WTC11 (cell line): ENCODE results near the gene KLHL9.

Experiments
- ATF3 ChIP-seq: sonication (generic); formaldehyde crosslinking; conservative IDR thresholded peaks from 2 replicates; pipeline ENCODE4 v1.8.1; 2022; ENCODE audit warnings: mild to moderate bottlenecking, missing genetic modification reagents
- E2F5 ChIP-seq: sonication (generic); formaldehyde crosslinking; IDR thresholded peaks from 2 replicates; pipeline ENCODE4 v1.8.1; 2022; ENCODE audit warnings: mild to moderate bottlenecking, moderate library complexity, missing genetic modification reagents
- ESRRA ChIP-seq: sonication (generic); formaldehyde crosslinking; IDR thresholded peaks from 2 replicates; pipeline ENCODE4 v1.8.1; 2022; ENCODE audit warnings: mild to moderate bottlenecking, missing genetic modification reagents, borderline replicate concordance
- FOXJ3 ChIP-seq: sonication (generic); formaldehyde crosslinking; IDR thresholded peaks from 2 replicates; pipeline ENCODE4 v1.9.0; 2021; ENCODE audit warnings: missing genetic modification reagents, mild to moderate bottlenecking, borderline replicate concordance
- NR2C2 ChIP-seq: sonication (generic); formaldehyde crosslinking; IDR thresholded peaks from 2 replicates; pipeline ENCODE4 v1.8.0; 2022; ENCODE audit warnings: mild to moderate bottlenecking, missing genetic modification reagents
- ZNF138 ChIP-seq: sonication (generic); formaldehyde crosslinking; conservative IDR thresholded peaks from 2 replicates; pipeline ENCODE4 v1.8.1; 2022; ENCODE audit warnings: mild to moderate bottlenecking, moderate library complexity, missing genetic modification reagents
- ZNF263 ChIP-seq: sonication (generic); formaldehyde crosslinking; IDR thresholded peaks from 2 replicates; pipeline ENCODE4 v1.8.1; 2022; ENCODE audit warnings: low read depth, mild to moderate bottlenecking, moderate library complexity, missing genetic modification reagents
- ZNF671 ChIP-seq: fragments of 250-450 bp; sonication (Bioruptor Pico); IDR thresholded peaks from 2 replicates; pipeline ENCODE4 v1.8.0; 2021; ENCODE audit warnings: mild to moderate bottlenecking
- TF ChIP-seq, protein P1 (sequence below): fragments of 200-600 bp; IDR thresholded peaks from 2 replicates; pipeline ENCODE4 v1.8.0; 2022; ENCODE audit warnings: antibody characterized with exemption
- TF ChIP-seq, protein P2 (sequence below): sonication (generic); formaldehyde crosslinking; IDR thresholded peaks from 2 replicates; pipeline ENCODE4 v1.8.0; 2022; ENCODE audit warnings: mild to moderate bottlenecking, missing genetic modification reagents

DNA sequence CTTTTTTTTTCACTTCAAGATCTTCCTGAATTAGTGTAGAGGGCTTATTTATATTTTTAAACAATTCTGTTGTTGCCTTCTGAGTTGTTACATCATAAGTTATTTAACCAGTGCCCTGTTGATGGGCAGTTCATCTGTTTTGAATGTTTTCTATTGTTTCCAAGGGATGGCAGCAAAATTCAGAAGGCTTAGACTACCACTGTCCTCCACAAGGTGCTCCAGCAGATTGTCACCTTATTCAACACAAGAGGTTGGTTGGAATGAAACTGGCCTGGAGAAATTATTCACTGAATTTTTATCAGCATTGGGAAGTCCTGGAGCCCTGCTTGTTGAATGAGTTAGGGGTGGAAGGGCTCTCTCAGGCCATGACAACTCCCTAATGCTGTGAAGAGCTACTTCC is 1.3 kb upstream of the KLHL9 start:
- TF ChIP-seq, protein P1, sequence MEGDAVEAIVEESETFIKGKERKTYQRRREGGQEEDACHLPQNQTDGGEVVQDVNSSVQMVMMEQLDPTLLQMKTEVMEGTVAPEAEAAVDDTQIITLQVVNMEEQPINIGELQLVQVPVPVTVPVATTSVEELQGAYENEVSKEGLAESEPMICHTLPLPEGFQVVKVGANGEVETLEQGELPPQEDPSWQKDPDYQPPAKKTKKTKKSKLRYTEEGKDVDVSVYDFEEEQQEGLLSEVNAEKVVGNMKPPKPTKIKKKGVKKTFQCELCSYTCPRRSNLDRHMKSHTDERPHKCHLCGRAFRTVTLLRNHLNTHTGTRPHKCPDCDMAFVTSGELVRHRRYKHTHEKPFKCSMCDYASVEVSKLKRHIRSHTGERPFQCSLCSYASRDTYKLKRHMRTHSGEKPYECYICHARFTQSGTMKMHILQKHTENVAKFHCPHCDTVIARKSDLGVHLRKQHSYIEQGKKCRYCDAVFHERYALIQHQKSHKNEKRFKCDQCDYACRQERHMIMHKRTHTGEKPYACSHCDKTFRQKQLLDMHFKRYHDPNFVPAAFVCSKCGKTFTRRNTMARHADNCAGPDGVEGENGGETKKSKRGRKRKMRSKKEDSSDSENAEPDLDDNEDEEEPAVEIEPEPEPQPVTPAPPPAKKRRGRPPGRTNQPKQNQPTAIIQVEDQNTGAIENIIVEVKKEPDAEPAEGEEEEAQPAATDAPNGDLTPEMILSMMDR = no peak
- no peak for TF ChIP-seq E2F5 (CRISPR knock-in tag)
- TF ChIP-seq ZNF138 (CRISPR knock-in tag) = no peak
- TF ChIP-seq ESRRA (CRISPR knock-in tag) = no peak
- TF ChIP-seq ZNF671 = no peak
- TF ChIP-seq, protein P2, sequence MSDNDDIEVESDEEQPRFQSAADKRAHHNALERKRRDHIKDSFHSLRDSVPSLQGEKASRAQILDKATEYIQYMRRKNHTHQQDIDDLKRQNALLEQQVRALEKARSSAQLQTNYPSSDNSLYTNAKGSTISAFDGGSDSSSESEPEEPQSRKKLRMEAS (CRISPR knock-in tag) = no peak
- TF ChIP-seq ZNF263 (CRISPR knock-in tag) = no peak
- no peak for TF ChIP-seq NR2C2 (CRISPR knock-in tag)
- no peak for TF ChIP-seq FOXJ3 (CRISPR knock-in tag)
- TF ChIP-seq ATF3 (CRISPR knock-in tag) = no peak
